WTC11 (cell line): ENCODE data around the gene COL26A1.

ENCODE experiments used
- ATF3 ChIP-seq: sonication (generic); formaldehyde crosslinking; conservative IDR thresholded peaks from 2 replicates; pipeline ENCODE4 v1.8.1; 2022; ENCODE audit warnings: mild to moderate bottlenecking, missing genetic modification reagents
- CTCF ChIP-seq: fragments of 200-600 bp; IDR thresholded peaks from 2 replicates; pipeline ENCODE4 v1.8.0; 2022; ENCODE audit warnings: antibody characterized with exemption
- FOXP4 ChIP-seq: sonication (generic); formaldehyde crosslinking; IDR thresholded peaks from 2 replicates; pipeline ENCODE4 v1.8.0; 2022; ENCODE audit warnings: mild to moderate bottlenecking, missing genetic modification reagents
- IRF1 ChIP-seq: sonication (generic); formaldehyde crosslinking; IDR thresholded peaks from 2 replicates; pipeline ENCODE4 v1.8.0; 2023; ENCODE audit warnings: missing genetic modification reagents
- IRF2 ChIP-seq: sonication (generic); formaldehyde crosslinking; IDR thresholded peaks from 2 replicates; pipeline ENCODE4 v1.8.0; 2022; ENCODE audit warnings: low read depth, missing genetic modification reagents, borderline replicate concordance
- KAT7 ChIP-seq: sonication (generic); formaldehyde crosslinking; IDR thresholded peaks from 2 replicates; pipeline ENCODE4 v1.8.1; 2023; ENCODE audit warnings: missing genetic modification reagents, mild to moderate bottlenecking, borderline replicate concordance
- RELA ChIP-seq: sonication (generic); formaldehyde crosslinking; IDR thresholded peaks from 2 replicates; pipeline ENCODE4 v1.8.1; 2022; ENCODE audit warnings: missing genetic modification reagents, mild to moderate bottlenecking, borderline replicate concordance
- RORB ChIP-seq: fragments of 250-450 bp; sonication (Bioruptor Pico); IDR thresholded peaks from 2 replicates; pipeline ENCODE4 v1.9.0; 2021; ENCODE audit warnings: mild to moderate bottlenecking
- STAT6 ChIP-seq: sonication (generic); formaldehyde crosslinking; conservative IDR thresholded peaks from 2 replicates; pipeline ENCODE4 v1.8.1; 2023; ENCODE audit warnings: mild to moderate bottlenecking, low read depth, missing genetic modification reagents, moderate library complexity
- TP53 ChIP-seq: sonication (generic); formaldehyde crosslinking; IDR thresholded peaks from 2 replicates; pipeline ENCODE4 v1.8.1; 2023; ENCODE audit warnings: mild to moderate bottlenecking, missing genetic modification reagents
- ZNF232 ChIP-seq: sonication (generic); formaldehyde crosslinking; IDR thresholded peaks from 2 replicates; pipeline ENCODE4 v1.8.0; 2022; ENCODE audit warnings: mild to moderate bottlenecking, missing genetic modification reagents
- ZNF263 ChIP-seq: sonication (generic); formaldehyde crosslinking; IDR thresholded peaks from 2 replicates; pipeline ENCODE4 v1.8.1; 2022; ENCODE audit warnings: low read depth, mild to moderate bottlenecking, moderate library complexity, missing genetic modification reagents
- TF ChIP-seq, protein P1 (sequence below): fragments of 250-450 bp; sonication (Bioruptor Pico); IDR thresholded peaks from 2 replicates; pipeline ENCODE4 v1.8.0; 2021; ENCODE audit warnings: mild to moderate bottlenecking
- TF ChIP-seq, protein P2 (sequence below): sonication (generic); formaldehyde crosslinking; IDR thresholded peaks from 2 replicates; pipeline ENCODE4 v1.8.0; 2022; ENCODE audit warnings: mild to moderate bottlenecking, missing genetic modification reagents

- TF ChIP-seq RORB (no peak), TP53 (CRISPR knock-in tag) (no peak), ATF3 (CRISPR knock-in tag) (no peak), IRF2 (no peak), STAT6 (no peak), ZNF263 (CRISPR knock-in tag) (no peak), CTCF (no peak), FOXP4 (CRISPR knock-in tag) (no peak), IRF1 (CRISPR knock-in tag) (no peak), ZNF232 (CRISPR knock-in tag) (no peak), KAT7 (no peak), RELA (CRISPR knock-in tag) (no peak)
- TF ChIP-seq, protein P1, sequence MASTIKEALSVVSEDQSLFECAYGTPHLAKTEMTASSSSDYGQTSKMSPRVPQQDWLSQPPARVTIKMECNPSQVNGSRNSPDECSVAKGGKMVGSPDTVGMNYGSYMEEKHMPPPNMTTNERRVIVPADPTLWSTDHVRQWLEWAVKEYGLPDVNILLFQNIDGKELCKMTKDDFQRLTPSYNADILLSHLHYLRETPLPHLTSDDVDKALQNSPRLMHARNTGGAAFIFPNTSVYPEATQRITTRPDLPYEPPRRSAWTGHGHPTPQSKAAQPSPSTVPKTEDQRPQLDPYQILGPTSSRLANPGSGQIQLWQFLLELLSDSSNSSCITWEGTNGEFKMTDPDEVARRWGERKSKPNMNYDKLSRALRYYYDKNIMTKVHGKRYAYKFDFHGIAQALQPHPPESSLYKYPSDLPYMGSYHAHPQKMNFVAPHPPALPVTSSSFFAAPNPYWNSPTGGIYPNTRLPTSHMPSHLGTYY (CRISPR knock-in tag), result no peak
- TF ChIP-seq, protein P2, sequence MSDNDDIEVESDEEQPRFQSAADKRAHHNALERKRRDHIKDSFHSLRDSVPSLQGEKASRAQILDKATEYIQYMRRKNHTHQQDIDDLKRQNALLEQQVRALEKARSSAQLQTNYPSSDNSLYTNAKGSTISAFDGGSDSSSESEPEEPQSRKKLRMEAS (CRISPR knock-in tag), result no peak
These were observed 201.5 kb downstream of the COL26A1 start for GRCh38 chr7:101563943-101564777.
